Measurements from ENCODE around the gene ITGAE.

The ITGAE gene

DNA sequence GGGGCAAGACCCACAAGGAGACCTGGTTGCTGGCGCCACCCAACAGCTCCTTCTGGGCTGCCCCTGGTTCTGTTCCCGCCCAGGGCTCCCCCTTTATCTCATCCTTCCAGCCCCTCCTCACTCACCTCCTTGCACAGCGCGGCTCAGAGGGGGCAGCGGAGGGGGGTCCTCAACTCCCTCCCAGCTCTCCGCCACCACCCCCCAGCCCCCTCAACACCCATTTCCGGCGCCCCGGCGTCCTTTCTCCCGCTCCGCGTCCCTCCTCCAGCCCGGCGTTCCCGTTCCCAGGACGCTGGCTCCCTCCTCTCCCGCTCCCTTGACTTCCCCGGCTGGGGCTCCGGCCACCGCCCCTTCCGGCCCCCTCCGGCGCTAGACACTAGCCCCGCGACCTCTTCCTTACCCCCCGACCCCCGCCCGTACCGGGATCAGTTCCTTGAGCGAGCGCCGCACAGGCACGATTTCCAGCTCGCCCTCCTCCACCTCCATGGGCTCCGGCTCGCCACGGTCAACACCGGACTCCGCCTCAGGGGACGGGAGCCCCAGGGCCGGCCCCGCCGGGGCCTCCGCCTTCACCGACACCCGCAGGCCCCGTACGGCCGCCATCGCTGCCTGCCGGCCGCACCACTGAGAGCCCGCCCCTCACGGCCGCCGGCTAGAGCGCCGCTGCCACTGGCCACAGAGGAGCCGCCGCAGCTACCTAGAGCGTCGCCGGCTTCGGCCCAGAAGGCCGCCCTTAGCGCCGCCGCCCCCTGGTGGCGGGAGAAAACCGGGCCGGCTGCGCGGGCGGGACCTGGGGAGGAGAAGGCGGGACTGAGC, 44.8 kb upstream of the ITGAE start, which contains the start of gene NCBP3:
TSS of gene NCBP3 (minus strand) at position 626 of the 816 bp plus-strand sequence. CDS start at position 603, 23 bp downstream.
- TF ChIP-seq EP300 (IDR thresholded peaks at IDR 0.05; ENCODE audit: borderline replicate concordance) = no peak; the same call in 1 of the 2 replicates
- TF ChIP-seq FOXM1 (IDR thresholded peaks at IDR 0.05; ENCODE audit: borderline replicate concordance, low read depth) = no peak
- TF ChIP-seq RAD21 (IDR thresholded peaks at IDR 0.05; ENCODE audit: low read depth) = peak; percentile 17; the same call in 1 of the 2 replicates
- peak; percentile 54 for TF ChIP-seq EGR1 (IDR thresholded peaks at IDR 0.05)
- no peak for TF ChIP-seq NFIC (IDR thresholded peaks at IDR 0.05)
- TF ChIP-seq CEBPB (IDR thresholded peaks at IDR 0.05) = peak; percentile 2; the same call in 1 of the 2 replicates
- TF ChIP-seq TAF1 (IDR thresholded peaks at IDR 0.05; ENCODE audit: low read depth) = peak; percentile 91
- no peak for TF ChIP-seq TEAD4 (IDR thresholded peaks at IDR 0.05)
- 0 out of 2 replicates have a peak, but pooled peaks have one; percentile 26 for TF ChIP-seq CREB1 (IDR thresholded peaks at IDR 0.05; ENCODE audit: low read depth)
- peak; percentile 93 for TF ChIP-seq YY1 (IDR thresholded peaks at IDR 0.05; ENCODE audit: low read depth)
- TF ChIP-seq, protein P1, sequence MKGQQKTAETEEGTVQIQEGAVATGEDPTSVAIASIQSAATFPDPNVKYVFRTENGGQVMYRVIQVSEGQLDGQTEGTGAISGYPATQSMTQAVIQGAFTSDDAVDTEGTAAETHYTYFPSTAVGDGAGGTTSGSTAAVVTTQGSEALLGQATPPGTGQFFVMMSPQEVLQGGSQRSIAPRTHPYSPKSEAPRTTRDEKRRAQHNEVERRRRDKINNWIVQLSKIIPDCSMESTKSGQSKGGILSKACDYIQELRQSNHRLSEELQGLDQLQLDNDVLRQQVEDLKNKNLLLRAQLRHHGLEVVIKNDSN (IDR thresholded peaks at IDR 0.05) = no peak
- TF ChIP-seq TCF12 (IDR thresholded peaks at IDR 0.05; ENCODE audit: low read depth) = peak; percentile 74; the same call in 1 of the 2 replicates
- peak; percentile 63; the same call in 1 of the 2 replicates for TF ChIP-seq ZBTB7A (IDR thresholded peaks at IDR 0.05; ENCODE audit: low read depth)
- TF ChIP-seq, protein P2, sequence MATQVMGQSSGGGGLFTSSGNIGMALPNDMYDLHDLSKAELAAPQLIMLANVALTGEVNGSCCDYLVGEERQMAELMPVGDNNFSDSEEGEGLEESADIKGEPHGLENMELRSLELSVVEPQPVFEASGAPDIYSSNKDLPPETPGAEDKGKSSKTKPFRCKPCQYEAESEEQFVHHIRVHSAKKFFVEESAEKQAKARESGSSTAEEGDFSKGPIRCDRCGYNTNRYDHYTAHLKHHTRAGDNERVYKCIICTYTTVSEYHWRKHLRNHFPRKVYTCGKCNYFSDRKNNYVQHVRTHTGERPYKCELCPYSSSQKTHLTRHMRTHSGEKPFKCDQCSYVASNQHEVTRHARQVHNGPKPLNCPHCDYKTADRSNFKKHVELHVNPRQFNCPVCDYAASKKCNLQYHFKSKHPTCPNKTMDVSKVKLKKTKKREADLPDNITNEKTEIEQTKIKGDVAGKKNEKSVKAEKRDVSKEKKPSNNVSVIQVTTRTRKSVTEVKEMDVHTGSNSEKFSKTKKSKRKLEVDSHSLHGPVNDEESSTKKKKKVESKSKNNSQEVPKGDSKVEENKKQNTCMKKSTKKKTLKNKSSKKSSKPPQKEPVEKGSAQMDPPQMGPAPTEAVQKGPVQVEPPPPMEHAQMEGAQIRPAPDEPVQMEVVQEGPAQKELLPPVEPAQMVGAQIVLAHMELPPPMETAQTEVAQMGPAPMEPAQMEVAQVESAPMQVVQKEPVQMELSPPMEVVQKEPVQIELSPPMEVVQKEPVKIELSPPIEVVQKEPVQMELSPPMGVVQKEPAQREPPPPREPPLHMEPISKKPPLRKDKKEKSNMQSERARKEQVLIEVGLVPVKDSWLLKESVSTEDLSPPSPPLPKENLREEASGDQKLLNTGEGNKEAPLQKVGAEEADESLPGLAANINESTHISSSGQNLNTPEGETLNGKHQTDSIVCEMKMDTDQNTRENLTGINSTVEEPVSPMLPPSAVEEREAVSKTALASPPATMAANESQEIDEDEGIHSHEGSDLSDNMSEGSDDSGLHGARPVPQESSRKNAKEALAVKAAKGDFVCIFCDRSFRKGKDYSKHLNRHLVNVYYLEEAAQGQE (IDR thresholded peaks at IDR 0.05; ENCODE audit: low read depth) = no peak; the same call in 1 of the 2 replicates

- TF ChIP-seq TCF12 (IDR thresholded peaks at IDR 0.05; ENCODE audit: low read depth) (no peak), EGR1 (IDR thresholded peaks at IDR 0.05) (no peak), EP300 (IDR thresholded peaks at IDR 0.05; ENCODE audit: borderline replicate concordance) (no peak), TAF1 (IDR thresholded peaks at IDR 0.05; ENCODE audit: low read depth) (no peak), CEBPB (IDR thresholded peaks at IDR 0.05) (no peak)
- TF ChIP-seq, protein P3, sequence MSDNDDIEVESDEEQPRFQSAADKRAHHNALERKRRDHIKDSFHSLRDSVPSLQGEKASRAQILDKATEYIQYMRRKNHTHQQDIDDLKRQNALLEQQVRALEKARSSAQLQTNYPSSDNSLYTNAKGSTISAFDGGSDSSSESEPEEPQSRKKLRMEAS (IDR thresholded peaks at IDR 0.05) = no peak
Measured at GRCh38 chr17:3845291-3845620, 44.3 kb upstream of the ITGAE start.

DNA sequence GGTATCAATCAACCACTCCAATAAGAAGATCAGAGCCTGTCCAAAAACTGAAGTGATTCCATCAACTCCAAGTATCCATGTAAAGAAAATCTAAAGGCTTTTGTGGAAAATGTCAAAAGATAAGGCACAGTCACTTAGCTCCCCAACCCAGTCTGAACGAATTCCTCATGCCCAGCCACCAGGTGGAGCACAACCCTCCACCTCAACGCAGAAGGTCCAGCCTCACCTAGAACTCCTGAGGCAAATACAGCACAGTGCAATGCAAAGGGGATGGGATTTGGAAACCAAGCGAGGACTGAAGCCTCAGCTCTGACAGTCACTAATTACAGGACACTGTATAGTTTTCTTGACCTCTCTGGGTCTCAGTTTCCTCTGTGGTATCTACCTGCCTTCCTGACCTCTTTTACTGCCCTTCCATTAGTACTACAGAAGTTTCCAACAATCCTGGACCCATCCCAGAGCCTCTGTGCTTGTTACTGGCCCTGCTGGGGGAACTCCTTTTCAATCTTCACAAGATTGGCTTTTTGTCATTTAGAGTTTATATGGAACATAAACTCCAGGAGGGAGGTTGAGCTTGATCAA, 43.0 kb upstream of the ITGAE start:
- TF ChIP-seq RAD21 (IDR thresholded peaks at IDR 0.05; ENCODE audit: low read depth) (peak; percentile 32; the same call in 1 of the 2 replicates), EGR1 (IDR thresholded peaks at IDR 0.05) (no peak)

GRCh38 chr17:3838206-3838605, 37.2 kb upstream of the ITGAE start:
- TF ChIP-seq YY1 (IDR thresholded peaks at IDR 0.05; ENCODE audit: low read depth) (no peak), EGR1 (IDR thresholded peaks at IDR 0.05) (no peak)
- TF ChIP-seq, protein P3 (IDR thresholded peaks at IDR 0.05) = peak; percentile 76
- TF ChIP-seq, protein P1 (IDR thresholded peaks at IDR 0.05) = no peak

GRCh38 chr17:3836551-3836950, 35.6 kb upstream of the ITGAE start:
- TF ChIP-seq TCF12 (IDR thresholded peaks at IDR 0.05; ENCODE audit: low read depth) = no peak
- TF ChIP-seq NFIC (IDR thresholded peaks at IDR 0.05) = no peak
- TF ChIP-seq TAF1 (IDR thresholded peaks at IDR 0.05; ENCODE audit: low read depth) = no peak
- TF ChIP-seq, protein P3 (IDR thresholded peaks at IDR 0.05) = no peak
- TF ChIP-seq CREB1 (IDR thresholded peaks at IDR 0.05; ENCODE audit: low read depth) = no peak
- no peak for TF ChIP-seq YY1 (IDR thresholded peaks at IDR 0.05; ENCODE audit: low read depth)
- TF ChIP-seq CEBPB (IDR thresholded peaks at IDR 0.05) = no peak
- no peak for TF ChIP-seq TEAD4 (IDR thresholded peaks at IDR 0.05)
- TF ChIP-seq, protein P1 (IDR thresholded peaks at IDR 0.05) = no peak
- TF ChIP-seq EGR1 (IDR thresholded peaks at IDR 0.05) = no peak

DNA sequence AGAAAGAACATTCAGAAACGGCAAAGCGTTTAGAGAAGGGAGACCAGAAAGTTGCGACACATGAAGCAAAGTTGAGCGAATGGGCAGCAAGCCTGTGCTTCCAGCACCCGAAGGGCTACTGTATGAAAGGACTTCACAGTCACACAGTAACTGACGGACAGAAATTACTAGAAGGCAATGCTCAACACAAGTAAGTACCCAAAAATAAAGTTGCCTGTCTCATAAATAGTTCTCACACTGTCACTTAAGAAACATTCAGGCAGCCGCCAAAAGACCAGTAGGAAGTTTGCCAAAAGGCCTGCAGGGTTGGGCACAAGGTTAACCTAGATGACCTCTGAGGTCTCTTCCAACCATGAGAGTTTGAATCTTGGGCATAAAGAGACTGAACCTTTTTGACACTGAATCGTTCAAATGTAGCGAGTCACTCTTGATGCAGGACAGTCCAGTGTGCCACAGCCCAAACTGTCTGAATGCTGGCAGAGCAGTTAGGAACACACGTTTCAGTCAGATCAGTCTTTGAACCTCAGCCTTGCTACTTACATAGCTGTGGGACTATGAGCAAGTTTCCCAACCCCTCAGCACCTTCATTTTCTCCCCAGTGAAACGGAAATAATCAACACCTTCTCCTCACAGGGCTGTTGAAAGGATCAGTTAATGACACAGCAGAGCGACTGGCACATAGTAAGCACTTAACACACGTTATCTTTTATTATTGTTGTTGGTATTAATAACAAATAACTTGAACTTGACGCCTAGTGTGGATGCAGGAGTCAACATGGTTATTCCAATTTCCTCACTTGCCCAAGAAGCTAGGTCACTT, 34.6 kb upstream of the ITGAE start:
- TF ChIP-seq NFIC (IDR thresholded peaks at IDR 0.05) = no peak
- TF ChIP-seq, protein P3 (IDR thresholded peaks at IDR 0.05) = no peak
- no peak for TF ChIP-seq ZBTB7A (IDR thresholded peaks at IDR 0.05; ENCODE audit: low read depth)
- TF ChIP-seq EP300 (IDR thresholded peaks at IDR 0.05; ENCODE audit: borderline replicate concordance) = no peak
- TF ChIP-seq CEBPB (IDR thresholded peaks at IDR 0.05) = no peak
- no peak for TF ChIP-seq EGR1 (IDR thresholded peaks at IDR 0.05)
- TF ChIP-seq TEAD4 (IDR thresholded peaks at IDR 0.05) = no peak
- no peak for TF ChIP-seq TAF1 (IDR thresholded peaks at IDR 0.05; ENCODE audit: low read depth)
- no peak for TF ChIP-seq FOXM1 (IDR thresholded peaks at IDR 0.05; ENCODE audit: borderline replicate concordance, low read depth)
- TF ChIP-seq, protein P2 (IDR thresholded peaks at IDR 0.05; ENCODE audit: low read depth) = no peak
- TF ChIP-seq YY1 (IDR thresholded peaks at IDR 0.05; ENCODE audit: low read depth) = no peak

Measured in Ishikawa (cell line).